ENCODE results near the gene KAT2A.
"Not testable (repeated sequence)": the region's sequence is repeated elsewhere in the genome, so short reads cannot be mapped to it uniquely, and the experiment has no call there.

Gene KAT2A

DNA sequence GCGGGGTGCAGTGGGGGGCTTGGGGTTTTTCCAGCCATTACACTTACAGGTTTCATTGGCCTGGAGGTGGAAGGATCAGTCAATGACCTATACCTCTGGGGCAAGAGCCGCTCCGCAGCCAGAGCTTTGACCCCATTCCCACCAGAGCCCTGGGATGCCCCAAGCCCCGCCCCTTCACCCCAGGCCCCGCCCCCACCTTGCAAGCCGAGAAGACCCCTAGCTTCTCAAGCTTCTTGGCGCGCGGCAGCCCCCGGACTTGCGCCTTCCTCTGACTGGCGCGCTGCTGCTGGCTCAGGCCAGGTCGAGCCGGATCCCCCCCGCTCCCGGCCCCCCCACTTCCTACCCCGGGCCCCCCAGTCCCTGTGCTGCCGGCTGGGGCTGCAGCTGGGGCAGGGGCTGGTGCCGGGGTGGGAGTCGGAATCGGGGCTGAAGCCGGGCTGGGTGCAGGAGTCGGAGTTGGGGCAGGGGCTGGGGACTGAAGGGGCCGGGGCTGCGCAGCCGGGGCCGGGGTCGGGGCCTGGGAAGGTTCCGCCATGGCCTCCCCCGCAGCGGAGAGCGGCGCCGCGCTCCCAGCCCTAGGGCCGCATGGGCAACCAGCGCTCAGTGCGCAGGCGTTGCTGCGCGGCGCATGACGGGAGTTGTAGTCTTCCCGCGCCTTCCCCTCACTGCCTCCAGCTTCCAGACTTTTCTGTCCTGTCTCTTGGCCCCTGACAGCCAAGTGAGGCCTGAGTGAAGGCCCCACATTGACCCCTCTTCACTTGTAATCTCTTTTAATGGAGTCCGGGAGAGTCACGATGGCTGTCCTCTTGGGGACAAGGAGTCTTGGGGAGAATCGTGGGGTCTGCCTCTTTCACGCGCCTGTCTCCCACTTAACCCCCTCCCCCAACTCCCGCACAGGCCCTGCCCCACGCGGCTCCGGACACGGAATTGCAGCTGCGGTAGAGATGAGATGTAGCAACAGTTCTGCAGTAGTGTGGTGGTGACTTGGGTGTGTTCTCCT, at the start of gene KAT2A:
Gene KAT2A (minus strand): TSS at position 598 of the 1,000 bp plus-strand sequence. CDS start 63 bp downstream, at position 535.
- DNase-seq = peak; percentile 90

- no peak for DNase-seq
Measured at GRCh38 chr17:42169351-42169750, 48.2 kb upstream of the KAT2A start.

GRCh38 chr17:42167807-42168206, 46.6 kb upstream of the KAT2A start:
- DNase-seq = no peak

GRCh38 chr17:42166196-42166763, 45.1 kb upstream of the KAT2A start:
- no peak for DNase-seq

GRCh38 chr17:42165751-42166150, 44.6 kb upstream of the KAT2A start:
- no peak for DNase-seq

DNA sequence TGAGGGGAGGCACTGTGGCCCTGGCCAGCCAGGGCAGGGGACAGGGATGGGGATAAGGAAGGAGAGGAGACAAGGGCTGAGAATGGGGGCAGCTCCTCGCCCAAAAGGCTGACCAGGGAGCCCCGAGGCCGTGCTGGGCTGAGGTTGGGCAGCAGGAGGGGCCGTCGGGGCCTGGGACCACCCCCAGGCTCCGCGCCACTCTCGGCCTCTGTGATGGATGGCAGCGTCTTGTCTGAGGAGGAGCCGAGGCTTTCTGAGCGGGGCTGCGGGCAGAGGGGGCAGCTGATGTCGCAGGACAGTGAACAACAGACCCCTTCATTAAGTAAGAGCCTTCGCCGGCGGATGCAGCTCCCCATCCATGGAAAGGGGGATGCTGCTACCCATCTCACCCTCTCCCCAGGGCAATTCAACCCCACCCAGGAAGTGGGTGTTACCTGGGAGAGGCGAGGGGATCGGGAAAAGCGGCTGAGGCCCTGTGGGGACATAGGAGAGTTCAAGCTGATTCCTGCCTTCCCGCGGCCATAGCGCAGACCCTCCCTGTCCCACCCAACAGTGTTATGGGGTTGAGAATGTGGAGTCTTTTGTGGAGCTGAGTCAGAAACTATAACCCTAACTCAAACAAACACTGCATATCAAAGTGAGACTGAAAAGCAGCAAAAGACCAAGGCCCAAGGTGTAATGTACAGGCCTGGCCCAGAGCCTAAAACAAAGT, 42.7 kb upstream of the KAT2A start:
- DNase-seq = no peak

- DNase-seq = no peak
Measured at GRCh38 chr17:42163113-42163512, 41.9 kb upstream of the KAT2A start.

- no peak for DNase-seq
Measured at GRCh38 chr17:42160531-42160910, 39.4 kb upstream of the KAT2A start.

DNA sequence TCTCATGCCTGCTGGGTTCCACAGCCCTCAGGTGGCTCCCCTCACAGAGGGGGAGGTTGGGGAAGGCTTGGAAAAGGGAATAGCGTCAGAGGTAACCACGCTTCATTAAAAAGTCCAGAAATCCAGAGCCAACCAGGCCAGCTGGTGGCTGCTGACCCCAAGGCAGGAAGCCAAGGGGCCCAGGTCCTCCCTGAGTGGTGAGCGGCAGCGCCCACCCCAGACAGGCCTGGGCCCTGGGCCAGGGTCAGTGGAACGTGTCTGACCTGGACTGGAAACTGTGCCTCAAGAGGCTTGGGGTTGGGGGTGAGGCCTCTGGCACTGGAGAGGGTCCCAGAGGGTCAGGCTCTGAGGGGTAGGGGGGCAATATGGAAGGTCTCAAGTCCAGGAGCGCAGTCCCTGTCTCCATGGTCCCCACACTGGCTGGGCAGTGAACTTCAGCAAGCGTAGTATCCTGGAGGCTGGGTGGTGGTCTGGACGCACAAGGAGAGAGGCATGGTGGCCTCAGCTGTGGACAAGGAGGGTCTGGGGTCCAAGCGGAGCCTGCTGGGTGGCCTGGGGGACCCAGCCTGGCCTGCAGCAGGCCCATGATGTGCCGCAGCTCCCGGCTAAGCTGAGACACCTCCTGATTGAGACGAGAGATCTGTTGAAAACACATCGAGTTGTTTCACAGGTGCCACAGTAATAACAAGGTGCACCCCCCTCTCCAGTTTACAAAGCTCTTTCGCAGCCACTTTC, 38.8 kb upstream of the KAT2A start:
- DNase-seq = no peak

DNA sequence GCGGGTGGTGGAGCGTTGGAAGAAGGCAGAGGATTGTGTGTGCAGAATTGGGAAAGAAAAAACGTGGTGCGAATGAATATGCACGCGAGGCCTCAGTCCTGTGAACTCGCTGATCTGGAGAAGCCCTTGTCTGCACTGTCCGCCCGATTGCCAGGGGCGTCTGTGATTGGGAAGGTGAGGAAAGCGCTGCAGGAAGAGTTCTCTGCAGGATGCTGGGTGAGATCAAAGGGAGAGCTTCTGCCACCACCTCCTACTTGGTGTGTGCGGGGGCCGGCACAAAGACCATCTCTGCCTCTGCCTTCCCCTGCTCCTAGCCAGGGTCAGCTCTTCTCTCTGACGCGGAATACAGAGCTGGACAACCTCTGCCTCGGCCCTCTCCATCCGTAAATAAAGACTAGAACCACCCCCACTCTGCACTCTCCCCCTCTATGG, 34.5 kb upstream of the KAT2A start:
- no peak for DNase-seq

DNA sequence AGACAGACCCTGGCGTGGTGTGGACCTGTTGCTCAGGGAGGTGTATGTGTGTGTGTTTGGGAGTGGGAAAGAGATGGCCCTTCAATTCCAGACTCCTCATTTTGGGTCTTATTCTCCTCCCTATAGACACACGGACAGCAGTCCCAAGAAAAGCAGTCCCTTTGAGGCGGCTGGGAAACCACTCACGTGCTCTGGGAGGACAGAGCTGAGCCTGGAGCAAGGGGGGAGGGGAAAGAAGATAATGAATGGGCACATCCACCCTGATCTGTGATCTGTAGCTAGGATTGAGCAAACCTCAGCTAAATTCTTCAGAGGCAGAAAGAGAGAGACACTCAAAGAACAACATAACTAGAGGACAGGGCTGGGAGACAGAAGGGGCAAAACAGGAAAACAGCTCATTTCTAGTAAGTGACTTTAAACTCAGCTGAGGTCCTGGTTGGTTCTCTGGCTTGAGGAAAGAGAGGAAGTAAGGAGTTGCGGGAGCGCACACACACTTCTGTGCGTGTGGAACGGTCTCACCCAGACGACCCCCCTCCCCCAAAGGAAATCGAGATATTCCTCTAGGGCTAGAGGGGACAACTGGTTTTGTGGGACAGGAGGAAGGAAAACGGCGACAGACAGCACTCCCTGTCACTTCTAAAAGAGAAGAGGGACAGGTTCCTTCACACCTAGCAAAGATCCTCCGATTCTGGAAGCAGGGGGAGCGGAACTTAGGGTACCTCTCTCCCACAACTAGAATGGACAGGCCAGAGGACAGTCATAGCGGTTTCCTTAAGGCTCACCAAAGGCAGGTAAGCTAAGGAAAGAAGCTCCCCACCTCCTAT, 33.0 kb upstream of the KAT2A start:
- no peak for DNase-seq

- no peak for DNase-seq
Measured at GRCh38 chr17:42146911-42147607, 25.9 kb upstream of the KAT2A start.

- not testable (repeated sequence) for DNase-seq
Measured at GRCh38 chr17:42143138-42143537, 22.0 kb upstream of the KAT2A start.

GRCh38 chr17:42142371-42142896, 21.3 kb upstream of the KAT2A start:
- DNase-seq = no peak

GRCh38 chr17:42141382-42141781, 20.2 kb upstream of the KAT2A start:
- DNase-seq = no peak

GRCh38 chr17:42140690-42141089, 19.5 kb upstream of the KAT2A start:
- DNase-seq = not testable (repeated sequence)

GRCh38 chr17:42138749-42139492, 17.8 kb upstream of the KAT2A start:
- DNase-seq = no peak

DNA sequence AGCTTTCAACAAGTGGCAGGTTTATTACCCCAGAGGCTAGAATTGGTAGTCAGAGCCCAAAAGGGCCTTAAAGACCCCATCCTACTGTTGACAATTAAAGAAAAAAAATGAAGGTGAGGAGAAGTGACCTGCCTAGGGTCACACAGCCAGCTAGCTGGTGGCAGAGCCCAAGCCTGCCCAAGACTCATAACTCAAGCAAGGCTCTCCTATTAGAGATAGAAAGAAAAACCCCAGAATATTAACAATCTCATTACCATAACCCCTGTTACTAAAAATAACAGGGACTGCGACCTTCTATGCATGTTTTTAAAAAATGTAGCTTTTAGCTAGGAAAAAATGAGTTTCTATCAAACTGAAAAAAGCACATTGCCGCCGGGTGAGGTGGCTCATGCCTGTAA, 15.5 kb upstream of the KAT2A start:
- DNase-seq = no peak

DNA sequence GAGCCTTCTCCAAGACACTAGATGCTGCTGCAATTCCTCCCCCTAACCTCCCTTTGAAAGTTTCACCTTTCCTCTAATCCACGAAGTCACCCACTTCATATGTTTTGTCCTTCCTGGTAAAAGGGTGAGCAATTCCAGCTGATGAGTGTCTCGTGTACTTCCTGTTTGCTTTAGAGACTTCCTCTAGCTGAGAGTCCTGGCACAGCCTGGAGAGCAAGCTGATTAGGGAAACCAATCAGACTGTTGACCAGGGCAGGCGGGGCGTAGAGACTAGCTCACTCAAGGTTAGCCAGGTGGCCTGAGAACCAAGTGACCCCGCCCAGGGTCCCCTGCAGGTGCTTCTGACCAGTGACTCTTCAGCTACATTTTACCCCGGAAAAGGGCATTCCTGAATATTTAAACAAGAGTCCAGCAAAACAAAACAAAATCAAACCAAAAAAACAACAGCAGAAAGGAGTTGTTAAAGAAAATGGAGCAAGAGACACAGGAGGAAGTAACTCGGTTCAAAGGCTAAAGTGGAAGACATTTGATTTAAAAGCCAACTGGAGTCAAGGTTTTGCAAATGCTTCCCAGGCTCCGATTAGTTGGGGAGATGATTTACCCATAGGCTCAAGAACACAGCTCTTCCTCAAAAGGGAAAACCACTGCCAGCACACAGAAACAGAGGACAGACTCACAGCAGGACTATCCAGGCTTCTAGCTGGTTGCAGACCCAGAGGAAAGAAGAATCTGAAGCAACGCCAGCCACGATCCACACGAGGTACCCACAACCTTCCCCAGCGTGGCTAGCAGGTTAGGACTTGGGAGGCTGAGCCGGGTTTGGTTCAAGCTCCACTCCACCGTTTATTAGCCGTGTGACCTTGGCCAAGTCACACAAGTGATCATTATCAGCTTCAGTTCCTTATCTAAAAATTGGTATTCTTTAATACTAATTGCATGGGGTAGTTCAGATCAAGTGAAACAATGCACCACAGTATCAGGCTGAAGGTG, 14.8 kb upstream of the KAT2A start:
- no peak for DNase-seq
